Cardiac muscle cell (in vitro differentiated cells and primary cell): Measurements from ENCODE around the gene MAPK4. TPM values are rescaled to one million over a fixed set of nuclear protein-coding genes. Genes with fewer than 3 reads are reported as not detected.
A peak's percentile ranks its signal among the peaks of the same experiment; 100 is the strongest.

Experiments
- DNase-seq, 2 donors: peaks; one replicate each; pipeline versions ENCODE4 v3.0.0 to v3.0.0-alpha.2; 2010 to 2017; ENCODE audit warnings: low read depth in 1 of 2, low spot score in 1 of 2
- H3K27ac ChIP-seq: fragments of 200-600 bp; sonication (generic); 2 replicates; pipeline ENCODE4 v1.5.1; 2016
- H3K27me3 ChIP-seq: fragments of 200-600 bp; sonication (generic); 2 replicates; pipeline ENCODE4 v1.6.0; 2016; ENCODE audit warnings: control low read depth
- H3K36me3 ChIP-seq: fragments of 200-600 bp; sonication (generic); 2 replicates; pipeline ENCODE4 v1.5.1; 2016; ENCODE audit warnings: control low read depth
- H3K4me1 ChIP-seq: fragments of 200-600 bp; sonication (generic); 2 replicates; pipeline ENCODE4 v1.8.1; 2017; ENCODE audit warnings: low read depth, mild to moderate bottlenecking, mixed run types
- H3K4me3 ChIP-seq: fragments of 200-600 bp; sonication (generic); 2 replicates; pipeline ENCODE4 v1.5.1; 2016; ENCODE audit warnings: mild to moderate bottlenecking
- H3K9me3 ChIP-seq: fragments of 200-600 bp; sonication (generic); 2 replicates; pipeline ENCODE4 v1.5.1; 2017; ENCODE audit warnings: low read depth, mild to moderate bottlenecking, control low read depth
- polyA plus RNA-seq: library from polyadenylated mRNA; unstranded; fragments of >200 nt; fragmentation: Nextera tagmentation; extraction: Ambion mirVana; gene quantifications from 2 replicates; pipeline ENCODE4 v1.2.1, GENCODE V29; 2016
- total RNA-seq: library from RNA; depleted of rRNA; stranded (reverse); fragments of >200 nt; gene quantifications from 2 replicates; pipeline ENCODE4 v1.2.3, GENCODE V29; 2016
- TF ChIP-seq, protein P1 (sequence below): IDR thresholded peaks from 2 replicates; pipeline ENCODE4 v1.5.1; 2012; ENCODE audit warnings: low read depth, mild to moderate bottlenecking, low read length

The MAPK4 gene
- total and polyA plus RNA-seq, 2 experiments from 2014 or later: 36.9 to 68.9 TPM

DNA sequence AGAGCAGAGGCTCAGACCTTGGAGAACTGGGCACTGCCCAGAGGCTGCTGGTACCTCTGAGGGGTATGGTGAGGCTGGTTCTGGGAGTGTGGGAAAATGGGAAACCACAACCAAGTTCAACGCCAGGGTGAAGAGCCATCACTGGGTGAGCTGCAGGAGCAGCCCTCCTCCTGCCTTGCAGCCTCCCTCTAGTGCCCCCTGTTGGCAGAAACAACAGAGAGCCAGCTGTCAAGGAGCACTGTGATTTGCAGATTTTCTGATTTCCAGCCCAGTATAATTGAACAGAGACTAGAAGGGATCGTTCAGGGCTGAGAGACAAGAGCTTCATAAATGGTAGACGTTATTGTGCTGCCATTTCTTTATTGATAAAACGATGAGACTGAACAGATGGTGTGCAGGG lies 50.5 kb downstream of the MAPK4 start:
- DNase-seq: no peak
- TF ChIP-seq, protein P1, sequence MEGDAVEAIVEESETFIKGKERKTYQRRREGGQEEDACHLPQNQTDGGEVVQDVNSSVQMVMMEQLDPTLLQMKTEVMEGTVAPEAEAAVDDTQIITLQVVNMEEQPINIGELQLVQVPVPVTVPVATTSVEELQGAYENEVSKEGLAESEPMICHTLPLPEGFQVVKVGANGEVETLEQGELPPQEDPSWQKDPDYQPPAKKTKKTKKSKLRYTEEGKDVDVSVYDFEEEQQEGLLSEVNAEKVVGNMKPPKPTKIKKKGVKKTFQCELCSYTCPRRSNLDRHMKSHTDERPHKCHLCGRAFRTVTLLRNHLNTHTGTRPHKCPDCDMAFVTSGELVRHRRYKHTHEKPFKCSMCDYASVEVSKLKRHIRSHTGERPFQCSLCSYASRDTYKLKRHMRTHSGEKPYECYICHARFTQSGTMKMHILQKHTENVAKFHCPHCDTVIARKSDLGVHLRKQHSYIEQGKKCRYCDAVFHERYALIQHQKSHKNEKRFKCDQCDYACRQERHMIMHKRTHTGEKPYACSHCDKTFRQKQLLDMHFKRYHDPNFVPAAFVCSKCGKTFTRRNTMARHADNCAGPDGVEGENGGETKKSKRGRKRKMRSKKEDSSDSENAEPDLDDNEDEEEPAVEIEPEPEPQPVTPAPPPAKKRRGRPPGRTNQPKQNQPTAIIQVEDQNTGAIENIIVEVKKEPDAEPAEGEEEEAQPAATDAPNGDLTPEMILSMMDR: peak; percentile 13
- Histone ChIP-seq H3K4me1 (peaks cover 38% of the 10 kb centered on the region), H3K4me3 (no peak overlapping the region), H3K27me3 (no peaks in the 10 kb centered on the region), H3K36me3 (no peaks in the 10 kb centered on the region), H3K9me3 (no peaks in the 10 kb centered on the region), H3K27ac (no peak overlapping the region)

DNA sequence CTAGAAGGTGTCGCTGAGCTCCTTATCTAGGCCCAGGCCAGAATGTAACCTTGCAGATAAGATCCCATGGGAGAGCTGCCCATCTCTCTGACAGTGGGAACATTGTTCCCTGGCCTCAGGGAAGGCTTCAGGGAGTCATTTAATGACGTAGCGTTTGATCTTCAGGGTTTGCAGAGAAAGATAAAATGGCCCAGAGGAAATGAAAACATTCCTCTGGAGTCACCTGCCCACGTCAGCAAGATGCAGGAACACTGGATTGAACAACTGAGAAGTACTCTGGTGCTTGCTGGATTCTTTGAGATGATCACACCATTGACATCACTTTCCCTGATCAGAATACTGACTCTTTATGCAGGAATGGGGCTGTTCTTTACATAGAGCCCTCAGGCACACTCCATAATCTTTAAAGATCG lies 51.6 kb downstream of the MAPK4 start:
- TF ChIP-seq, protein P1: no peak
- peak in 1 of 2 donors; percentile 72 for DNase-seq
- peaks cover 37% of the 10 kb centered on the region for H3K4me1 ChIP-seq
- no peaks in the 10 kb centered on the region for H3K9me3 ChIP-seq
- H3K27ac ChIP-seq: peak overlapping the region; percentile 8
- no peaks in the 10 kb centered on the region for H3K27me3 ChIP-seq
- H3K4me3 ChIP-seq: no peak overlapping the region
- no peaks in the 10 kb centered on the region for H3K36me3 ChIP-seq

DNA sequence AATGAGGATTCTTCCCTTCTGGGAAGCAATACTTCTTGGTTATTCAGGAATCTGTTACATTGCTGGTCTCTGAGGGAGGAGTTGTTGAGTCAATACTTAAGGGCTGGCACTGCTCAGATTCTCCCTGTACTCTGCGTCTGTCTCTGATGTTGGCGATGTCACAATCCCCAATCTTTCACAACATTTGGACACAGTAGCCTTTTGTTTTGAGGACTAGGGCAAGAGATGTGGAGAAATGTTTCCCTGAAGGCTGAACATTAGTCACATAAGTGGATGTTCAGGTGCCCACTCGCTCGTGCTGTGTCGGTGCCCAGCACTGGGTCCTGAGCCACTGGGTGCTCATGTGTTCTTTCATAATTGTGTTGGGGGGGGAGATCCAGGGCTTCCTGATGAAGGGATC lies 55.0 kb downstream of the MAPK4 start:
- Histone ChIP-seq H3K36me3 (no peaks in the 10 kb centered on the region), H3K4me3 (no peak overlapping the region), H3K27ac (no peak overlapping the region), H3K9me3 (no peaks in the 10 kb centered on the region), H3K27me3 (no peaks in the 10 kb centered on the region), H3K4me1 (peaks cover 21% of the 10 kb centered on the region)
- TF ChIP-seq, protein P1: no peak
- DNase-seq: peak in 1 of 2 donors; percentile 98

DNA sequence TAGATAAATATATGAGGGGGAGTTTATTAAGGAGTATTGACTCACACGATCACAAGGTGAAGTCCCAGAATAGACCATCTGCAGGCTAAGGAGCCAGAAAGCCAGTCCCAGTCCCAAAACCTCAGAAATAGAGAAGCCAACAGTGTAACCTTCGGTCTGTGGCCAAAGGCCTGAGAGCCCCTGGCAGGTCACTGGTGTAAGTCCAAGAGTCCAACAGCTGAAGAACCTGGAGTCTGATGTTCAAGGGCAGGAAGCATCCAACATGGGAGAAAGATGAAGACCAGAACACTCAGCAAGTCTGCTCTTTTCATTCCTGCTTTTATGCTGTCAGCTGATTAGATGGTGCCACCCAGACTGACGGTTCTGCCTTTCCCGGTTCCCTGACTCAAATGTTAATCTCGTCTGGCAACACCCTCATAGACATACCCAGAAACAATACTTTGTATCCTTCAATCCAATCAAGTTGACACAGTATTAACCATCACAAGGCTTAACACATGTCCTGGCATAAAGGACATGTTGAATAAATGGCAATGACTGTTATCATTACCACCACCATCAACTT lies 56.7 kb downstream of the MAPK4 start:
- no peaks in the 10 kb centered on the region for H3K27me3 ChIP-seq
- TF ChIP-seq, protein P1: no peak
- H3K27ac ChIP-seq: peak overlapping the region; percentile 6
- peak in 1 of 2 donors; percentile 20 for DNase-seq
- H3K4me3 ChIP-seq: no peak overlapping the region
- no peaks in the 10 kb centered on the region for H3K9me3 ChIP-seq
- peaks cover 19% of the 10 kb centered on the region for H3K4me1 ChIP-seq
- no peaks in the 10 kb centered on the region for H3K36me3 ChIP-seq

DNA sequence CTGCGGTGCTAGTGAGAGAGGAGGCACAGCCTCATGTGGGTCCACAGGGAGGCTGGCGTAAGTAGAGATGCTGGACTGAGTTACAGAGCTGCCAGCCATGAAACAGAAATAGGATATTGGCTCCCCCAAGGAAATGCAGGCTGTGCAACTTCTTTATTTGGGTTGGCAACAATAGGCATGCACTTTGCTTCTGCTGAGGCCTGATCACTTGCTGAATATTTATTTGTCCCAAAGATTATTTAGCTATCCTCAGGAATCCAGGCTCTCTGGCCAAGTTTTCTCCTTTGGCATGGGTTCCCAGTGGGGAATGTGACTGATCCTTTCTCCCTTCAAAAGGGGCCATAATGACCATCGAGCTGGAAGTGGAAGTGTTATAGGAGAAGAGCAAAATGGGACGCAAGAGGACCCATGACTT lies 60.0 kb downstream of the MAPK4 start:
- TF ChIP-seq, protein P1: no peak
- no peak for DNase-seq
- H3K9me3 ChIP-seq: no peaks in the 10 kb centered on the region
- no peak overlapping the region for H3K27ac ChIP-seq
- no peaks in the 10 kb centered on the region for H3K36me3 ChIP-seq
- H3K27me3 ChIP-seq: no peaks in the 10 kb centered on the region
- peaks cover 17% of the 10 kb centered on the region for H3K4me1 ChIP-seq
- no peak overlapping the region for H3K4me3 ChIP-seq

DNA sequence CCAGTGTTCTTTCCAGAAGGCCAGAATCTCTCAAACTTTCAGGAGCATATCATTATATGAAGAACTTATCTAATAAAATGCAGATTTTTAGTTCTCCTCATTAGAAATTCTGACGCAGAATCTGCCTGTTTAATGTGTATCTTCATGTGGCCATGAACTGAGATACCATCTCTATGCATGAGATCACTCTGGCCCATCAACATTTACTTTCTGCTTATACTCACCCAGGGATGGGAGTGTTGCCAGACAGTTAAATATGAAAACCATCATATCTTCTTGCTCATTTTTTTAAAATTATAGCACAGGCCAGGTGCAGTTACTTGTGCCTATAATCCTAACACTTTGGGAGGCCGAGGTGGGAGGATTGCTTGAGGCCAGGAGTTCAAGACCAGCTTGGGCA lies 60.4 kb downstream of the MAPK4 start:
- no peaks in the 10 kb centered on the region for H3K9me3 ChIP-seq
- no peak overlapping the region for H3K27ac ChIP-seq
- no peak for DNase-seq
- no peaks in the 10 kb centered on the region for H3K27me3 ChIP-seq
- peaks cover 17% of the 10 kb centered on the region for H3K4me1 ChIP-seq
- TF ChIP-seq, protein P1: no peak
- H3K4me3 ChIP-seq: no peak overlapping the region
- no peaks in the 10 kb centered on the region for H3K36me3 ChIP-seq
